GM23248 (cell line): Measurements from ENCODE around the gene PRKAB1.

Experiments
- EZH2 ChIP-seq: fragments of 200-600 bp; sonication (generic); IDR thresholded peaks from 2 replicates; pipeline ENCODE4 v1.6.1; 2018; ENCODE audit warnings: antibody characterized with exemption, mild to moderate bottlenecking; ENCODE audit not compliant: insufficient read depth, poor library complexity, severe bottlenecking
- EZH2phosphoT487 ChIP-seq: fragments of 200-600 bp; sonication (generic); IDR thresholded peaks from 2 replicates; pipeline ENCODE4 v1.6.1; 2018; ENCODE audit warnings: antibody characterized with exemption, moderate library complexity, mild to moderate bottlenecking, low read depth; ENCODE audit not compliant: insufficient read depth

DNA sequence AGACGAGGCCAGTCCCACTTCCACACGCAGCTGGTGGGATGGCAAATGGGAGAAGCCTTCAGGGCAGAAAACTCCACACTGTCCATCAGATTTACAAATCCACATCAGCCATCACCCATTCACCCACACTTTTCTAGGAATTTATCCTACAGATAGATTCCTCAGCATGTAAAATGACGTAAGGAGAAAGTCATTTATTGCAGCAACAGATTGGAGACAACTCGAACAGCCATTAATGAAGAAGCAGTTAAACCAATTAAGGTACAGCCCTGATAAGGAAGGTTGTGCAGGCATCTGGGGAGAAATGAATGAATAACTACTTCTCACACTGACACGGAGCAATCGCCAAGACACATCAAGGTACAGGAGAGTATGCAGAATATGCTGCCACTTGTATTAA, 26.2 kb downstream of the PRKAB1 start:
- TF ChIP-seq EZH2phosphoT487, result no peak
- TF ChIP-seq EZH2, result no peak
